GM23248 (cell line): Measurements from ENCODE around the gene NOTUM.

Experiments
- EZH2 ChIP-seq: fragments of 200-600 bp; sonication (generic); IDR thresholded peaks from 2 replicates; pipeline ENCODE4 v1.6.1; 2018; ENCODE audit warnings: antibody characterized with exemption, mild to moderate bottlenecking; ENCODE audit not compliant: insufficient read depth, poor library complexity, severe bottlenecking
- EZH2phosphoT487 ChIP-seq: fragments of 200-600 bp; sonication (generic); IDR thresholded peaks from 2 replicates; pipeline ENCODE4 v1.6.1; 2018; ENCODE audit warnings: antibody characterized with exemption, moderate library complexity, mild to moderate bottlenecking, low read depth; ENCODE audit not compliant: insufficient read depth

DNA sequence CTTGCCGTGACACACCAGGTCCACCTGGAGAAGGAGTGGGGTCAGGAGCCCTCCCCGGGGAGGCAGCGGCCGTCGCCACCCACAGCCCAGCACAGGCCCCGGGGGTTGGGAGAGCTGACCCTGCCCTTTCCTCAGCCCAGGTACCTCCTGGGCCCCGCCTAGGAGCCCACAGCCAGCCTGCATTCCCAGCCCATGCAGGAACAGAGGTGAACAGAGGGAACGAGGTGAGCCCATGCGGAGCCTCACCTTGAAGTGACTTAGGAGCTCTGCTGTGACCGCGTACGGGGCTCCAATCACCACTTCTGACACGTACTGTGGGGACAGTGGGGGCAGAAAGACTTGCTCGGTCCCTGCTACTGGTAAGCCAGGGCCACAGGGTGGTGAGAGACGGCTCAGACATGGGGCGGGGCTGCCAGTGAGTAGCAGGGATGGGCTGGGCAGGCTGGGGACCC, 55.5 kb downstream of the NOTUM start:
- no peak for TF ChIP-seq EZH2phosphoT487
- no peak for TF ChIP-seq EZH2
